HEK293 (cell line): ENCODE results near the gene SLC6A6.
A peak's percentile ranks its signal among the peaks of the same experiment; 100 is the strongest.

Source experiments
- GLIS1 ChIP-seq: fragments of 450-650 bp; formaldehyde crosslinking; IDR thresholded peaks from 2 replicates; pipeline ENCODE4 v1.5.1; 2016; ENCODE audit warnings: missing biosample characterization, missing genetic modification characterization
- KLF16 ChIP-seq: fragments of 450-650 bp; formaldehyde crosslinking; IDR thresholded peaks from 2 replicates; pipeline ENCODE4 v1.5.1; 2017; ENCODE audit warnings: missing biosample characterization, missing genetic modification characterization
- MEIS1 ChIP-seq: sonication (generic); formaldehyde crosslinking; IDR thresholded peaks from 2 replicates; pipeline ENCODE4 v1.8.1; 2022; ENCODE audit warnings: missing genetic modification reagents, mild to moderate bottlenecking, borderline replicate concordance
- OSR2 ChIP-seq: fragments of 450-650 bp; formaldehyde crosslinking; IDR thresholded peaks from 2 replicates; pipeline ENCODE4 v1.5.1; 2016; ENCODE audit warnings: missing biosample characterization, missing genetic modification characterization
- SCRT1 ChIP-seq: fragments of 450-650 bp; formaldehyde crosslinking; IDR thresholded peaks from 2 replicates; pipeline ENCODE4 v1.5.1; 2016; ENCODE audit warnings: missing biosample characterization, missing genetic modification characterization, borderline replicate concordance
- YY2 ChIP-seq: fragments of 450-650 bp; formaldehyde crosslinking; IDR thresholded peaks from 2 replicates; pipeline ENCODE4 v1.5.1; 2016; ENCODE audit warnings: missing biosample characterization, missing genetic modification characterization
- ZBTB21 ChIP-seq: fragments of 450-650 bp; formaldehyde crosslinking; IDR thresholded peaks from 2 replicates; pipeline ENCODE4 v1.5.1; 2017; ENCODE audit warnings: missing biosample characterization, missing genetic modification characterization
- ZFHX2 ChIP-seq: fragments of 450-650 bp; formaldehyde crosslinking; conservative IDR thresholded peaks from 2 replicates; pipeline ENCODE4 v1.5.1; 2016; ENCODE audit warnings: missing biosample characterization, missing genetic modification characterization
- ZFP3 ChIP-seq: fragments of 450-650 bp; formaldehyde crosslinking; IDR thresholded peaks from 2 replicates; pipeline ENCODE4 v1.5.1; 2016; ENCODE audit warnings: low read depth, missing biosample characterization, missing genetic modification characterization
- ZNF10 ChIP-seq: fragments of 450-650 bp; formaldehyde crosslinking; IDR thresholded peaks from 2 replicates; pipeline ENCODE4 v1.5.1; 2017; ENCODE audit warnings: missing biosample characterization, missing genetic modification characterization
- ZNF16 ChIP-seq: fragments of 450-650 bp; formaldehyde crosslinking; IDR thresholded peaks from 2 replicates; pipeline ENCODE4 v1.5.1; 2016; ENCODE audit warnings: low read depth, missing biosample characterization, missing genetic modification characterization
- ZNF175 ChIP-seq: fragments of 450-650 bp; formaldehyde crosslinking; IDR thresholded peaks from 2 replicates; pipeline ENCODE4 v1.5.1; 2016; ENCODE audit warnings: missing biosample characterization, missing genetic modification characterization
- ZNF184 ChIP-seq: fragments of 450-650 bp; IDR thresholded peaks from 2 replicates; pipeline ENCODE4 v1.5.1; 2018; ENCODE audit warnings: missing biosample characterization, mild to moderate bottlenecking, missing genetic modification characterization
- ZNF214 ChIP-seq: fragments of 450-650 bp; formaldehyde crosslinking; IDR thresholded peaks from 2 replicates; pipeline ENCODE4 v1.5.1; 2017; ENCODE audit warnings: missing biosample characterization, mild to moderate bottlenecking, missing genetic modification characterization, borderline replicate concordance
- ZNF23 ChIP-seq: fragments of 450-650 bp; formaldehyde crosslinking; IDR thresholded peaks from 2 replicates; pipeline ENCODE4 v1.5.1; 2016; ENCODE audit warnings: missing biosample characterization, missing genetic modification characterization, borderline replicate concordance
- ZNF274 ChIP-seq, 2 experiments: fragments of 200-500 bp in 1 of 2; fragments of 450-650 bp in 1 of 2; sonication (Bioruptor generic) in 1 of 2; formaldehyde crosslinking in 1 of 2; IDR thresholded peaks; 2 replicates each; pipeline versions ENCODE4 v1.5.1 to v1.6.1; 2014 to 2016; ENCODE audit warnings: borderline replicate concordance in 1 of 2, inconsistent platforms in 1 of 2, low read length in 1 of 2, missing biosample characterization in 1 of 2, missing genetic modification characterization in 1 of 2
- ZNF560 ChIP-seq: fragments of 450-650 bp; formaldehyde crosslinking; IDR thresholded peaks from 2 replicates; pipeline ENCODE4 v1.5.1; 2017; ENCODE audit warnings: missing biosample characterization, missing genetic modification characterization, borderline replicate concordance
- ZNF623 ChIP-seq: fragments of 450-650 bp; formaldehyde crosslinking; IDR thresholded peaks from 2 replicates; pipeline ENCODE4 v1.5.1; 2016; ENCODE audit warnings: missing biosample characterization, missing genetic modification characterization
- ZNF629 ChIP-seq: fragments of 450-650 bp; formaldehyde crosslinking; IDR thresholded peaks from 2 replicates; pipeline ENCODE4 v1.5.1; 2017; ENCODE audit warnings: missing biosample characterization, missing genetic modification characterization
- ZNF785 ChIP-seq: fragments of 450-650 bp; formaldehyde crosslinking; IDR thresholded peaks from 2 replicates; pipeline ENCODE4 v1.5.1; 2016; ENCODE audit warnings: missing biosample characterization, missing genetic modification characterization
- ZNF792 ChIP-seq: fragments of 450-650 bp; formaldehyde crosslinking; IDR thresholded peaks from 2 replicates; pipeline ENCODE4 v1.5.1; 2016; ENCODE audit warnings: missing biosample characterization, missing genetic modification characterization
- TF ChIP-seq, protein P1 (sequence below): fragments of 450-650 bp; formaldehyde crosslinking; IDR thresholded peaks from 2 replicates; pipeline ENCODE4 v1.5.1; 2016; ENCODE audit warnings: missing biosample characterization, missing genetic modification characterization, low read depth
- TF ChIP-seq, protein P2 (sequence below): fragments of 450-650 bp; formaldehyde crosslinking; IDR thresholded peaks from 2 replicates; pipeline ENCODE4; 2016; ENCODE audit warnings: missing biosample characterization, missing genetic modification characterization
- TF ChIP-seq, protein P3 (sequence below): fragments of 450-650 bp; formaldehyde crosslinking; IDR thresholded peaks from 2 replicates; pipeline ENCODE4 v1.5.1; 2016; ENCODE audit warnings: missing biosample characterization, missing genetic modification characterization
- TF ChIP-seq, protein P4 (sequence below): fragments of 450-650 bp; formaldehyde crosslinking; IDR thresholded peaks from 2 replicates; pipeline ENCODE4 v1.5.1; 2016; ENCODE audit warnings: missing biosample characterization, missing genetic modification characterization
- TF ChIP-seq, protein P5 (sequence below): fragments of 450-650 bp; formaldehyde crosslinking; conservative IDR thresholded peaks from 2 replicates; pipeline ENCODE4 v1.5.1; 2016; ENCODE audit warnings: low read depth, missing biosample characterization, missing genetic modification characterization

Gene SLC6A6

DNA sequence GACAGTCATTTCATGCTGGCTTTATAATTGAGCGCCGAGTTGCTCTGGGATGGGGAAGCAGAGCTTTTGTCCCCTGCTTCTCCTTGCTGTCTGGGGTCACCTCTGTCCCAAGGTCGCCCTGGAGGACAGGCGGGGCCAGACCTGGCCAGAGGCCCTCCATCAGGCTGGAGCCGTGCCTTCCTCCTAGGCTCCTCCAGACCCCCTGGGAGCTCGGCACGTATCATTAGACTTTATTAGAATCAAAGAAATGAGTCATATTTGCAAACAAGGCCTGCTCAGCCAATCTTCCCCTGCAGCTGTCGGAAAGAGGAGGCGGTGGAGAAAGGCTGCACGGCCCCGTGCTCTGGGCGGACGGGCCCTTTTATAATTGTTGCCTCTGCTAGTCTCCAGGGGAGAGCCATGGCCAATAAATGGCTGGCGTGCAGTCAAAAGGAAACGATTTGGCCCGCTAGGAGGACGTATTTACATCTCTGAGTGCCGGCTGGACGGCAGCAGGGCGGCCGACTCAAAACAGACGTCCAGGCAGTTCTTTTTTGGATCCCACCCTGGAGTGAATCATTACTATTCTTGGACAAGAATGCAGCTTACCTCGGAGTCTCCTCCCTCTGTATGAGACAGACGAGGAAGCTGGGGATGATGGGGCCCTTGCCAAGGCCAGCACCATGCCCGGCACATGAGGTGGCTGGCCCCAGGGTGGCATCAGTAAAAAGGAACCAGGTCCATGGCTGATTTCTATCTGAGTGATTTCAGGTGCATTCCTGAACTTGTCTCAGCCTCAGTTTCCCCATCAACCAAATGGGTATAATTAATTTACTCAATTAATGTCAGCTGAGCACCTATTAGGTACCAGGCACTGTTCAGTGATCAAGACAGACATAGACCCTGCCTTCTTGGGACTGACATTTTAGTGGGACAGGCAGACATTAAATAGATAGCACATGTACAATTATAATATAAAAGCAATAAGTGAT lies 50.6 kb downstream of the SLC6A6 start (continued):
- TF ChIP-seq KLF16 (tag by site-specific recombination) = peak; percentile 32; the same call in 1 of the 2 replicates
- TF ChIP-seq GLIS1 = peak; percentile 99
- no peak for TF ChIP-seq MEIS1 (CRISPR knock-in tag)
- TF ChIP-seq, protein P1, sequence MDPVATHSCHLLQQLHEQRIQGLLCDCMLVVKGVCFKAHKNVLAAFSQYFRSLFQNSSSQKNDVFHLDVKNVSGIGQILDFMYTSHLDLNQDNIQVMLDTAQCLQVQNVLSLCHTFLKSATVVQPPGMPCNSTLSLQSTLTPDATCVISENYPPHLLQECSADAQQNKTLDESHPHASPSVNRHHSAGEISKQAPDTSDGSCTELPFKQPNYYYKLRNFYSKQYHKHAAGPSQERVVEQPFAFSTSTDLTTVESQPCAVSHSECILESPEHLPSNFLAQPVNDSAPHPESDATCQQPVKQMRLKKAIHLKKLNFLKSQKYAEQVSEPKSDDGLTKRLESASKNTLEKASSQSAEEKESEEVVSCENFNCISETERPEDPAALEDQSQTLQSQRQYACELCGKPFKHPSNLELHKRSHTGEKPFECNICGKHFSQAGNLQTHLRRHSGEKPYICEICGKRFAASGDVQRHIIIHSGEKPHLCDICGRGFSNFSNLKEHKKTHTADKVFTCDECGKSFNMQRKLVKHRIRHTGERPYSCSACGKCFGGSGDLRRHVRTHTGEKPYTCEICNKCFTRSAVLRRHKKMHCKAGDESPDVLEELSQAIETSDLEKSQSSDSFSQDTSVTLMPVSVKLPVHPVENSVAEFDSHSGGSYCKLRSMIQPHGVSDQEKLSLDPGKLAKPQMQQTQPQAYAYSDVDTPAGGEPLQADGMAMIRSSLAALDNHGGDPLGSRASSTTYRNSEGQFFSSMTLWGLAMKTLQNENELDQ (tag by site-specific recombination) = no peak
- no peak for TF ChIP-seq ZNF16 (tag by site-specific recombination)
- TF ChIP-seq OSR2 (tag by site-specific recombination) = peak; percentile 88
- TF ChIP-seq ZNF629 (tag by site-specific recombination) = peak; percentile 79
- no peak for TF ChIP-seq ZNF623
- TF ChIP-seq ZNF274 (IDR thresholded peaks at IDR 0.05; ENCODE audit: low read length) = no peak
- TF ChIP-seq ZNF274 (tag by site-specific recombination; IDR thresholded peaks at IDR 0.05; ENCODE audit: borderline replicate concordance) = no peak
- 0 out of 2 replicates have a peak, but pooled peaks have one; percentile 24 for TF ChIP-seq ZNF184 (tag by site-specific recombination)
- TF ChIP-seq ZNF785 (tag by site-specific recombination) = no peak
- TF ChIP-seq, protein P2, sequence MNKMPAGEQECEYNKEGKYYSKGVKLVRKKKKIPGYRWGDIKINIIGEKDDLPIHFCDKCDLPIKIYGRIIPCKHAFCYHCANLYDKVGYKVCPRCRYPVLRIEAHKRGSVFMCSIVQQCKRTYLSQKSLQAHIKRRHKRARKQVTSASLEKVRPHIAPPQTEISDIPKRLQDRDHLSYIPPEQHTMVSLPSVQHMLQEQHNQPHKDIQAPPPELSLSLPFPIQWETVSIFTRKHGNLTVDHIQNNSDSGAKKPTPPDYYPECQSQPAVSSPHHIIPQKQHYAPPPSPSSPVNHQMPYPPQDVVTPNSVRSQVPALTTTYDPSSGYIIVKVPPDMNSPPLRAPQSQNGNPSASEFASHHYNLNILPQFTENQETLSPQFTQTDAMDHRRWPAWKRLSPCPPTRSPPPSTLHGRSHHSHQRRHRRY (tag by site-specific recombination) = no peak
- TF ChIP-seq ZNF23 (tag by site-specific recombination) = no peak
- TF ChIP-seq ZBTB21 = peak; percentile 11; the same call in 1 of the 2 replicates
- 0 out of 2 replicates have a peak, but pooled peaks have one; percentile 13 for TF ChIP-seq ZNF10
- TF ChIP-seq ZFP3 (tag by site-specific recombination) = no peak
- peak; percentile 79 for TF ChIP-seq ZFHX2 (tag by site-specific recombination)
- TF ChIP-seq, protein P3, sequence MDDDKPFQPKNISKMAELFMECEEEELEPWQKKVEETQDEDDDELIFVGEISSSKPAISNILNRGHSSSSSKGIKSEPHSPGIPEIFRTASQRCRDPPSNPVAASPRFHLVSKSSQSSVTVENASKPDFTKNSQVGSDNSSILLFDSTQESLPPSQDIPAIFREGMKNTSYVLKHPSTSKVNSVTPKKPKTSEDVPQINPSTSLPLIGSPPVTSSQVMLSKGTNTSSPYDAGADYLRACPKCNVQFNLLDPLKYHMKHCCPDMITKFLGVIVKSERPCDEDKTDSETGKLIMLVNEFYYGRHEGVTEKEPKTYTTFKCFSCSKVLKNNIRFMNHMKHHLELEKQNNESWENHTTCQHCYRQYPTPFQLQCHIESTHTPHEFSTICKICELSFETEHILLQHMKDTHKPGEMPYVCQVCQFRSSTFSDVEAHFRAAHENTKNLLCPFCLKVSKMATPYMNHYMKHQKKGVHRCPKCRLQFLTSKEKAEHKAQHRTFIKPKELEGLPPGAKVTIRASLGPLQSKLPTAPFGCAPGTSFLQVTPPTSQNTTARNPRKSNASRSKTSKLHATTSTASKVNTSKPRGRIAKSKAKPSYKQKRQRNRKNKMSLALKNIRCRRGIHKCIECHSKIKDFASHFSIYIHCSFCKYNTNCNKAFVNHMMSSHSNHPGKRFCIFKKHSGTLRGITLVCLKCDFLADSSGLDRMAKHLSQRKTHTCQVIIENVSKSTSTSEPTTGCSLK (tag by site-specific recombination) = no peak
- TF ChIP-seq ZNF792 = no peak
- no peak for TF ChIP-seq ZNF560
- TF ChIP-seq ZNF214 (tag by site-specific recombination) = no peak
- TF ChIP-seq, protein P4, sequence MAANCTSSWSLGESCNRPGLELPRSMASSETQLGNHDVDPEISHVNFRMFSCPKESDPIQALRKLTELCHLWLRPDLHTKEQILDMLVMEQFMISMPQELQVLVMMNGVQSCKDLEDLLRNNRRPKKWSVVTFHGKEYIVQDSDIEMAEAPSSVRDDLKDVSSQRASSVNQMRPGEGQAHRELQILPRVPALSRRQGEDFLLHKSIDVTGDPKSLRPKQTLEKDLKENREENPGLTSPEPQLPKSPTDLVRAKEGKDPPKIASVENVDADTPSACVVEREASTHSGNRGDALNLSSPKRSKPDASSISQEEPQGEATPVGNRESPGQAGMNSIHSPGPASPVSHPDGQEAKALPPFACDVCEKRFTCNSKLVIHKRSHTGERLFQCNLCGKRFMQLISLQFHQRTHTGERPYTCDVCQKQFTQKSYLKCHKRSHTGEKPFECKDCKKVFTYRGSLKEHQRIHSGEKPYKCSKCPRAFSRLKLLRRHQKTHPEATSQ (tag by site-specific recombination) = no peak
- TF ChIP-seq ZNF175 (tag by site-specific recombination) = no peak
- TF ChIP-seq SCRT1 = no peak
- TF ChIP-seq, protein P5, sequence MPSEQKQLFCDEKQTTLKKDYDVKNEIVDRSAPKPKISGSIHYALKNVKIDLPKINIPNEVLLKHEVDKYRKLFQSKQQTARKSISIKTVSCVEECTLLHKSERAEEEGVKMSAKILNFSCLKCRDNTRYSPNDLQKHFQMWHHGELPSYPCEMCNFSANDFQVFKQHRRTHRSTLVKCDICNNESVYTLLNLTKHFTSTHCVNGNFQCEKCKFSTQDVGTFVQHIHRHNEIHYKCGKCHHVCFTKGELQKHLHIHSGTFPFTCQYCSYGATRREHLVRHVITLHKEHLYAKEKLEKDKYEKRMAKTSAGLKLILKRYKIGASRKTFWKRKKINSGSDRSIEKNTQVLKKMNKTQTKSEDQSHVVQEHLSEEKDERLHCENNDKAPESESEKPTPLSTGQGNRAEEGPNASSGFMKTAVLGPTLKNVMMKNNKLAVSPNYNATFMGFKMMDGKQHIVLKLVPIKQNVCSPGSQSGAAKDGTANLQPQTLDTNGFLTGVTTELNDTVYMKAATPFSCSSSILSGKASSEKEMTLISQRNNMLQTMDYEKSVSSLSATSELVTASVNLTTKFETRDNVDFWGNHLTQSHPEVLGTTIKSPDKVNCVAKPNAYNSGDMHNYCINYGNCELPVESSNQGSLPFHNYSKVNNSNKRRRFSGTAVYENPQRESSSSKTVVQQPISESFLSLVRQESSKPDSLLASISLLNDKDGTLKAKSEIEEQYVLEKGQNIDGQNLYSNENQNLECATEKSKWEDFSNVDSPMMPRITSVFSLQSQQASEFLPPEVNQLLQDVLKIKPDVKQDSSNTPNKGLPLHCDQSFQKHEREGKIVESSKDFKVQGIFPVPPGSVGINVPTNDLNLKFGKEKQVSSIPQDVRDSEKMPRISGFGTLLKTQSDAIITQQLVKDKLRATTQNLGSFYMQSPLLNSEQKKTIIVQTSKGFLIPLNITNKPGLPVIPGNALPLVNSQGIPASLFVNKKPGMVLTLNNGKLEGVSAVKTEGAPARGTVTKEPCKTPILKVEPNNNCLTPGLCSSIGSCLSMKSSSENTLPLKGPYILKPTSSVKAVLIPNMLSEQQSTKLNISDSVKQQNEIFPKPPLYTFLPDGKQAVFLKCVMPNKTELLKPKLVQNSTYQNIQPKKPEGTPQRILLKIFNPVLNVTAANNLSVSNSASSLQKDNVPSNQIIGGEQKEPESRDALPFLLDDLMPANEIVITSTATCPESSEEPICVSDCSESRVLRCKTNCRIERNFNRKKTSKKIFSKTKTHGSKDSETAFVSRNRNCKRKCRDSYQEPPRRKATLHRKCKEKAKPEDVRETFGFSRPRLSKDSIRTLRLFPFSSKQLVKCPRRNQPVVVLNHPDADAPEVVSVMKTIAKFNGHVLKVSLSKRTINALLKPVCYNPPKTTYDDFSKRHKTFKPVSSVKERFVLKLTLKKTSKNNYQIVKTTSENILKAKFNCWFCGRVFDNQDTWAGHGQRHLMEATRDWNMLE (tag by site-specific recombination) = no peak
- no peak for TF ChIP-seq YY2
